C1 segment of cervical spinal cord (tissue), 14 donors: ENCODE data around the gene PYCR2.
A peak's percentile ranks its signal among the peaks of the same experiment; 100 is the strongest.
"Not testable (repeated sequence)": the region's sequence is repeated elsewhere in the genome, so short reads cannot be mapped to it uniquely, and the experiment has no call there.

Source experiments
- DNase-seq, 14 donors: peaks; one replicate each; lab custom pipeline; 2025; lab: John Stamatoyannopoulos, UW

Gene PYCR2

GRCh38 chr1:225892307-225892706, 31.7 kb downstream of the PYCR2 start:
- no peak for DNase-seq

- no peak for DNase-seq
Observed at GRCh38 chr1:225891229-225891972, 32.6 kb downstream of the PYCR2 start.

- DNase-seq = no peak
Observed at GRCh38 chr1:225890346-225891228, 33.5 kb downstream of the PYCR2 start.

GRCh38 chr1:225889743-225890142, 34.3 kb downstream of the PYCR2 start:
- DNase-seq = no peak

GRCh38 chr1:225888898-225889601, 35.0 kb downstream of the PYCR2 start, which contains the start of gene LEFTY1:
Gene LEFTY1, minus strand, starts transcription at chr1:225889146. Its CDS starts 80 bp downstream, at chr1:225889066.
- DNase-seq = no peak

- no peak for DNase-seq
Observed at GRCh38 chr1:225888289-225888897, 35.7 kb downstream of the PYCR2 start.

GRCh38 chr1:225887554-225888288, 36.3 kb downstream of the PYCR2 start:
- not testable (repeated sequence) for DNase-seq

- DNase-seq = no peak
Observed at GRCh38 chr1:225887030-225887314, 37.1 kb downstream of the PYCR2 start.

GRCh38 chr1:225886159-225887029, 37.7 kb downstream of the PYCR2 start:
- no peak for DNase-seq

GRCh38 chr1:225885336-225885735, 38.7 kb downstream of the PYCR2 start:
- DNase-seq = no peak

- DNase-seq = no peak
Observed at GRCh38 chr1:225883616-225884265, 40.3 kb downstream of the PYCR2 start.

GRCh38 chr1:225882694-225883615, 41.1 kb downstream of the PYCR2 start:
- DNase-seq = peak in 8 of 14 donors; percentile 34 to 83 (median 65)

- DNase-seq = peak in 13 of 14 donors; percentile 11 to 90 (median 73)
Observed at GRCh38 chr1:225881959-225882693, 41.9 kb downstream of the PYCR2 start, which contains the start of gene TMEM63A. Gene TMEM63A, minus strand, starts transcription at chr1:225882380. Its CDS starts 4,800 bp downstream, at chr1:225877580.

- DNase-seq = peak in 5 of 14 donors; percentile 33 to 71 (median 59)
Observed at GRCh38 chr1:225881081-225881958, 42.7 kb downstream of the PYCR2 start.

GRCh38 chr1:225880636-225881035, 43.4 kb downstream of the PYCR2 start:
- no peak for DNase-seq

GRCh38 chr1:225880222-225880588, 43.8 kb downstream of the PYCR2 start:
- peak in 12 of 14 donors; percentile 12 to 86 (median 72) for DNase-seq
